Ovary (tissue), 9 donors: ENCODE data around the gene NEDD9. TPM values are rescaled to one million over a fixed set of nuclear protein-coding genes. Genes with fewer than 3 reads are reported as not detected.

Source experiments
- DNase-seq, 5 donors: peaks; one replicate each; pipeline ENCODE4 v3.0.0-alpha.2; 2019 to 2020
- H3K27ac ChIP-seq, 2 donors: fragments of 200-600 bp; one replicate each; pipeline versions ENCODE4 v1.5.1 to v1.8.0; 2019 to 2022
- H3K27me3 ChIP-seq: fragments of 200-600 bp; one replicate; pipeline ENCODE4 v1.8.0; 2022
- H3K36me3 ChIP-seq: fragments of 200-600 bp; sonication (generic); one replicate; pipeline ENCODE4 v1.5.1; 2019
- H3K4me1 ChIP-seq: one replicate; pipeline ENCODE4 v1.8.1; 2013; ENCODE audit warnings: mild to moderate bottlenecking, moderate library complexity; ENCODE audit not compliant: insufficient read depth
- H3K4me3 ChIP-seq: fragments of 200-600 bp; sonication (generic); one replicate; pipeline ENCODE4 v1.5.1; 2017
- H3K9me3 ChIP-seq, 2 donors: fragments of 200-600 bp in 1 of 2; sonication (generic) in 1 of 2; one replicate each; pipeline versions ENCODE4 v1.5.1 to v1.8.1; 2013 to 2019; ENCODE audit warnings: mild to moderate bottlenecking in 1 of 2, moderate library complexity in 1 of 2
- EP300 ChIP-seq: sonication (generic); formaldehyde crosslinking; IDR thresholded peaks from one replicate; pipeline ENCODE4 v1.6.1; 2017; ENCODE audit warnings: antibody characterized with exemption
- POLR2A ChIP-seq: fragments of 450-650 bp; IDR thresholded peaks from one replicate; pipeline ENCODE4 v1.6.1; 2017; ENCODE audit warnings: antibody characterized with exemption, mild to moderate bottlenecking, moderate library complexity
- WGBS, 3 donors: extraction: QIAGEN DNeasy Blood & Tissue Kit in 1 of 3; methylation state at CpG; one replicate each; pipeline versions ENCODE4 v1.1.5 to v1.1.7; 2013 to 2017; 5-methylcytosine and 5-hydroxymethylcytosine counted together
- intact Hi-C, 4 donors: fragments of 100-400 bp; cut with DNase I; formaldehyde crosslinking; loops; one replicate each; pipeline versions ENCODE4 v1.11.0 to v1.15.1; 2022 to 2023
- polyA plus RNA-seq, 2 donors: library from polyadenylated mRNA; stranded (reverse); fragments of 200-250 nt in 1 of 2; fragments of 350-450 nt in 1 of 2; fragmentation: Illumina TruSeq in 1 of 2; extraction: RNeasy Lipid Tissue Mini Kit (QIAGEN cat#74804) in 1 of 2; gene quantifications; one replicate each; pipeline ENCODE4 v1.2.3, GENCODE V29; 2013 to 2014
- total RNA-seq, 7 donors: library from RNA; depleted of rRNA in 2 of 7; stranded (reverse); fragments of >200 nt in 2 of 7; fragmentation: NEBNext Ultra II Directional in 3 of 7; extraction: Animal tissue kit (Norgen Biotek cat#: 25700) in 3 of 7; gene quantifications; one replicate each; pipeline versions ENCODE4 v1.1.0 to v1.2.4, GENCODE V29; 2016 to 2023
- TF ChIP-seq, protein P1 (sequence below), 3 donors: fragments of 450-650 bp in 2 of 3; fragments of 200-600 bp in 1 of 3; IDR thresholded peaks; one replicate each; pipeline versions ENCODE4 v1.5.1 to v1.8.0; 2016 to 2022; ENCODE audit warnings: antibody characterized with exemption in 3 of 3, mild to moderate bottlenecking in 1 of 3
- donor health status: DM: no; HTN: no; CAD: no; lungs with moderate emphysema.
- donor health status: DM: no; HTN: no; CAD: no.
- donor health status: Bipolar disorder and iron deficiency.
- donor health status: DM: yes; HTN: yes; CAD: no.
- donor health status: DM: no; HTN: no; CAD: no.
- donor health status: DM: yes; HTN: yes; CAD: no.

The NEDD9 gene
- total and polyA plus RNA-seq, 9 donors: 5.0 to 49.4 (median 13.7) TPM

DNA sequence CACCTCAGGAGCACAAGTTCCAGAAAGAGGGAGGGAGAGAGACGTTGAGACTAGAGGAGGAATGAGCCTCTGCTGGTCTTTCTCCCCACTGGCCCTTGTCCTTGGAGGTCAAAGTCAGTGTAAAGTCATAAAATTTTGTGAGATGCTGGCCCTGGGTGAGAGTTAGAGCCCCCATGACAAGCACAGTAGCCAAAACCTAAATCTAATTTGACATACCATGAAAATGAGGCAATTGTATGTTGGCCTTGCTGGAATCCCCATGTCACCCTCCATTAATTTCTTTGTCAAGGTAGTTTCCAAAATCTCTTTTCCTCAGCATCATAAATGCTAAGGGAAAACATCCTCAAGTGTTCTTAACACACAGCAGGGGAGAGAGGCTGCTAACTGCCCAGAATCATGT is 17.6 kb upstream of the NEDD9 start:
- no peak for TF ChIP-seq POLR2A
- no peak for TF ChIP-seq EP300
- intact Hi-C loops: no loop called here
- no peak for DNase-seq
- Histone ChIP-seq H3K9me3 (no peaks in the 10 kb centered on the region), H3K27ac (no peak overlapping the region), H3K36me3 (no peaks in the 10 kb centered on the region), H3K27me3 (no peaks in the 10 kb centered on the region), H3K4me3 (no peak overlapping the region), H3K4me1 (peaks cover 9% of the 10 kb centered on the region)
- 80 to 88% (median 88%) methylated on average over 1 of the region's 1 CpG for WGBS, 3 donors

DNA sequence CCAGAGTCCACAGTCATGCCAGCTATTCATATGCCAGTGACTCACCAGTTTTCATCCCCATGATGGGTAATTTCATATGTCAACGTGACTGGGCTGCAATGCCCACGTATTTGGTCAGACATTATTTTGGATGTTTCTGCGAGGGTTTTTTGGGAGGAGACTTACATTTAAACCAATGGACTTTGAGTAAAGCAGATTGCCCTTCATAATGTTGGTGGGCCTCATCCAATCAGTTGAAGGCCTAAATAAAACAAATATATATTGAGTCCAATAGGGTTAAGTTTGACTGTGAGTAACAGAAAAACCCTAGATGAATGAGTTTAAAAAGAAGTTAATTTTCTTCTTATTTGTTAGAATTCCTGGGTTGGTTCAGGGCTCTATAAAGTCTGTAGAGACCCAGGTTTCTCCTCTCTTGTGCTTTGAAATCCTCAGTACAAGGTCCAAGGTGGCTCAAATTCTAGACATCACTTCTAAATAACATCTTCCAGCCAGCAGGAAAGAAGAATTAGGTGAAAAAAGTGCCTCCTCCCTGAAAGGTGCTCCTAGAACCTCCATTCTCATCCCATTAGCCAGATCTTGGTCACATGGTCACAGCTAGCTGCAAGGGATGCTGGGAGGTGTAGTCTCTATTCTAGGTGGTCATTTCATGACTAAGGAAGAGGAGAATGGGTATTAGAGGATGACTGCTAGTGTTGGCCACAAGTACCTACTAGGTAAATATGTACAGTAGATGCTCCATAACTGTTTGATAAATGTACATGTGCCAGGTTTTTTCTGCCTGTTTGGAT is 16.7 kb upstream of the NEDD9 start:
- intact Hi-C loops: no loop called here
- Histone ChIP-seq H3K9me3 (no peaks in the 10 kb centered on the region), H3K27ac (no peak overlapping the region), H3K4me3 (no peak overlapping the region), H3K36me3 (no peaks in the 10 kb centered on the region), H3K27me3 (no peaks in the 10 kb centered on the region), H3K4me1 (peaks cover 9% of the 10 kb centered on the region)
- 96 to 97% (median 97%) methylated on average over 3 of the region's 3 CpGs for WGBS, 3 donors
- no peak for DNase-seq
- TF ChIP-seq POLR2A: no peak
- TF ChIP-seq, protein P1, sequence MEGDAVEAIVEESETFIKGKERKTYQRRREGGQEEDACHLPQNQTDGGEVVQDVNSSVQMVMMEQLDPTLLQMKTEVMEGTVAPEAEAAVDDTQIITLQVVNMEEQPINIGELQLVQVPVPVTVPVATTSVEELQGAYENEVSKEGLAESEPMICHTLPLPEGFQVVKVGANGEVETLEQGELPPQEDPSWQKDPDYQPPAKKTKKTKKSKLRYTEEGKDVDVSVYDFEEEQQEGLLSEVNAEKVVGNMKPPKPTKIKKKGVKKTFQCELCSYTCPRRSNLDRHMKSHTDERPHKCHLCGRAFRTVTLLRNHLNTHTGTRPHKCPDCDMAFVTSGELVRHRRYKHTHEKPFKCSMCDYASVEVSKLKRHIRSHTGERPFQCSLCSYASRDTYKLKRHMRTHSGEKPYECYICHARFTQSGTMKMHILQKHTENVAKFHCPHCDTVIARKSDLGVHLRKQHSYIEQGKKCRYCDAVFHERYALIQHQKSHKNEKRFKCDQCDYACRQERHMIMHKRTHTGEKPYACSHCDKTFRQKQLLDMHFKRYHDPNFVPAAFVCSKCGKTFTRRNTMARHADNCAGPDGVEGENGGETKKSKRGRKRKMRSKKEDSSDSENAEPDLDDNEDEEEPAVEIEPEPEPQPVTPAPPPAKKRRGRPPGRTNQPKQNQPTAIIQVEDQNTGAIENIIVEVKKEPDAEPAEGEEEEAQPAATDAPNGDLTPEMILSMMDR (IDR thresholded peaks at IDR 0.05): no peak
- TF ChIP-seq EP300: no peak

- intact Hi-C loops: no loop called here
- Histone ChIP-seq H3K27me3 (no peaks in the 10 kb centered on the region), H3K9me3 (no peaks in the 10 kb centered on the region), H3K27ac (no peak overlapping the region), H3K4me3 (no peak overlapping the region), H3K36me3 (no peaks in the 10 kb centered on the region), H3K4me1 (peaks cover 9% of the 10 kb centered on the region)
- DNase-seq: no peak
- 82 to 91% (median 86%) methylated on average over 6 of the region's 6 CpGs for WGBS, 3 donors
- TF ChIP-seq POLR2A: no peak
- TF ChIP-seq, protein P1 (IDR thresholded peaks at IDR 0.05): no peak
- TF ChIP-seq EP300: no peak
These were observed 14.3 kb upstream of the NEDD9 start for GRCh38 chr6:11246722-11247121.

- Histone ChIP-seq H3K9me3 (no peaks in the 10 kb centered on the region), H3K27me3 (no peaks in the 10 kb centered on the region), H3K27ac (no peak overlapping the region), H3K36me3 (no peaks in the 10 kb centered on the region), H3K4me3 (no peak overlapping the region), H3K4me1 (peaks cover 8% of the 10 kb centered on the region)
- no peak for DNase-seq
- intact Hi-C loops: no loop called here
- TF ChIP-seq, protein P1 (IDR thresholded peaks at IDR 0.05): no peak
- no peak for TF ChIP-seq POLR2A
- no peak for TF ChIP-seq EP300
- WGBS, 3 donors: 28% methylated on average over 9 of the region's 9 CpGs
These were observed 13.2 kb upstream of the NEDD9 start for GRCh38 chr6:11245381-11246256.
